Sigmoid colon (tissue), 7 donors: ENCODE data around the gene AHI1. TPM values are rescaled to one million over a fixed set of nuclear protein-coding genes. Genes with fewer than 3 reads are reported as not detected.

ENCODE experiments used
- DNase-seq: peaks from one replicate; pipeline ENCODE4 v3.0.0-alpha.2; 2019
- H3K27ac ChIP-seq, 4 donors: fragments of 200-600 bp; sonication (generic); one replicate each; pipeline ENCODE4 v1.5.1; 2016 to 2019; ENCODE audit warnings: mild to moderate bottlenecking in 1 of 4
- H3K27me3 ChIP-seq, 3 donors: fragments of 200-600 bp; sonication (generic); one replicate each; pipeline ENCODE4 v1.5.1; 2019; ENCODE audit warnings: mild to moderate bottlenecking in 1 of 3
- H3K36me3 ChIP-seq, 4 donors: fragments of 200-600 bp; sonication (generic); one replicate each; pipeline ENCODE4 v1.5.1; 2016 to 2019
- H3K4me1 ChIP-seq, 4 donors: fragments of 200-600 bp; sonication (generic); one replicate each; pipeline ENCODE4 v1.5.1; 2017 to 2019
- H3K4me3 ChIP-seq, 4 donors: fragments of 200-600 bp; sonication (generic); one replicate each; pipeline ENCODE4 v1.5.1; 2017 to 2019; ENCODE audit warnings: mild to moderate bottlenecking in 2 of 4, moderate library complexity in 1 of 4
- H3K9me3 ChIP-seq, 4 donors: fragments of 200-600 bp in 3 of 4; sonication (generic) in 3 of 4; one replicate each; pipeline versions ENCODE4 v1.5.1 to v1.6.1; 2013 to 2019
- EP300 ChIP-seq, 4 donors: sonication (generic); formaldehyde crosslinking; IDR thresholded peaks; one replicate each; pipeline ENCODE4 v1.6.1; 2017; ENCODE audit warnings: antibody characterized with exemption in 4 of 4
- POLR2A ChIP-seq, 2 donors: fragments of 450-650 bp; IDR thresholded peaks; one replicate each; pipeline ENCODE4 v1.6.1; 2016; ENCODE audit warnings: antibody characterized with exemption in 2 of 2, mild to moderate bottlenecking in 2 of 2, moderate library complexity in 2 of 2
- POLR2AphosphoS5 ChIP-seq, 4 donors: sonication (generic); formaldehyde crosslinking; IDR thresholded peaks; one replicate each; pipeline ENCODE4 v1.6.1; 2017; ENCODE audit warnings: antibody characterized with exemption in 4 of 4
- WGBS, 2 donors: extraction: QIAGEN DNeasy Blood & Tissue Kit; methylation state at CpG; one replicate each; pipeline ENCODE4 v1.1.7; 2013; 5-methylcytosine and 5-hydroxymethylcytosine counted together
- intact Hi-C: fragments of 100-400 bp; cut with DNase I; formaldehyde crosslinking; loops from one replicate; pipeline ENCODE4 v1.15.1; 2023
- polyA plus RNA-seq, 3 donors: library from polyadenylated mRNA; stranded (reverse); fragments of 200-250 nt; gene quantifications; one replicate each; pipeline ENCODE4 v1.2.3, GENCODE V29; 2013
- total RNA-seq, 4 donors: library from RNA; depleted of rRNA; stranded (reverse); fragments of >200 nt; gene quantifications; one replicate each; pipeline ENCODE4 v1.1.0, GENCODE V29; 2016
- TF ChIP-seq, protein P1 (sequence below), 4 experiments: fragments of 450-650 bp in 3 of 4; fragments of 200-600 bp in 1 of 4; IDR thresholded peaks; one replicate each; pipeline ENCODE4 v1.5.1; 2016 to 2019; ENCODE audit warnings: antibody characterized with exemption in 4 of 4, mild to moderate bottlenecking in 3 of 4, moderate library complexity in 2 of 4
- donor health status: healthy with polysubstance abuse.
- donor health status: Bipolar disorder and iron deficiency.
- donor health status: healthy.

AHI1 gene
- total and polyA plus RNA-seq, 7 donors: 4.2 to 47.1 (median 25.8) TPM

DNA sequence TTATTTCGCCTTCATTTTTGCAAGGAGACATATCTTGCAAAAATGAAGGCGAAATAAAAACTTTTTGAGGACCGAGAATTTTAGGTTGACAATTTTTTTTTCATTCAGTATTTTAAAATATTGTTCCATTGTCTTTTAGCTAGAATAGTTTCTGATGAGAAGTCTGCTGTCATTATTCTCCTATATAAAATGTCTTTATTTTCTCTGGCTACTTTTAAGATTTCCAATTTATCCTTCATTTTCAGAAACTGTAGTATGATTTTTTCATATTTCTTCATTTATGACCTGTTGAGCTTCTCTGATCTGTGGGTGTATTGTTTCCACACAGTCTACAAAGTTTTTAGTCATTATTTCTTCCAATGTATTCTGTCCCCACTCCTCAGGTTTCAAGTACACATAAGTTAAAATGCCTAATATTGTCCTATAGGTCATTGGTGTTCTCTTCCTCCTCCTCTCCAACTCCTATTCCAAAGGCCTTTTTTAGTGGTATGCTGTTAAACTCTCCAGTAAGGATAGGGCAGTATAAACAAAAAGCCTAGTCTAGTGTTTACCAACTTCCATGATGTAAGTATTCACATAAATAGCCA lies 15.7 kb downstream of the AHI1 start:
- H3K4me1 ChIP-seq: no peaks in the 10 kb centered on the region
- TF ChIP-seq EP300 (IDR thresholded peaks at IDR 0.05) (no peak), POLR2A (IDR thresholded peaks at IDR 0.05) (no peak), POLR2AphosphoS5 (IDR thresholded peaks at IDR 0.05) (no peak)
- TF ChIP-seq, protein P1, sequence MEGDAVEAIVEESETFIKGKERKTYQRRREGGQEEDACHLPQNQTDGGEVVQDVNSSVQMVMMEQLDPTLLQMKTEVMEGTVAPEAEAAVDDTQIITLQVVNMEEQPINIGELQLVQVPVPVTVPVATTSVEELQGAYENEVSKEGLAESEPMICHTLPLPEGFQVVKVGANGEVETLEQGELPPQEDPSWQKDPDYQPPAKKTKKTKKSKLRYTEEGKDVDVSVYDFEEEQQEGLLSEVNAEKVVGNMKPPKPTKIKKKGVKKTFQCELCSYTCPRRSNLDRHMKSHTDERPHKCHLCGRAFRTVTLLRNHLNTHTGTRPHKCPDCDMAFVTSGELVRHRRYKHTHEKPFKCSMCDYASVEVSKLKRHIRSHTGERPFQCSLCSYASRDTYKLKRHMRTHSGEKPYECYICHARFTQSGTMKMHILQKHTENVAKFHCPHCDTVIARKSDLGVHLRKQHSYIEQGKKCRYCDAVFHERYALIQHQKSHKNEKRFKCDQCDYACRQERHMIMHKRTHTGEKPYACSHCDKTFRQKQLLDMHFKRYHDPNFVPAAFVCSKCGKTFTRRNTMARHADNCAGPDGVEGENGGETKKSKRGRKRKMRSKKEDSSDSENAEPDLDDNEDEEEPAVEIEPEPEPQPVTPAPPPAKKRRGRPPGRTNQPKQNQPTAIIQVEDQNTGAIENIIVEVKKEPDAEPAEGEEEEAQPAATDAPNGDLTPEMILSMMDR (IDR thresholded peaks at IDR 0.05): no peak
- H3K27ac ChIP-seq: no peak overlapping the region
- H3K4me3 ChIP-seq: no peak overlapping the region
- no peaks in the 10 kb centered on the region for H3K27me3 ChIP-seq
- peaks cover 0 to 22% (median 9%) of the 10 kb centered on the region in 4 donors for H3K9me3 ChIP-seq
- DNase-seq: no peak
- intact Hi-C loops: no loop called here
- peaks cover 0 to 79% (median 26%) of the 10 kb centered on the region in 4 donors for H3K36me3 ChIP-seq
- 96 to 98% methylated on average over 3 of the region's 3 CpGs for WGBS, 2 donors

DNA sequence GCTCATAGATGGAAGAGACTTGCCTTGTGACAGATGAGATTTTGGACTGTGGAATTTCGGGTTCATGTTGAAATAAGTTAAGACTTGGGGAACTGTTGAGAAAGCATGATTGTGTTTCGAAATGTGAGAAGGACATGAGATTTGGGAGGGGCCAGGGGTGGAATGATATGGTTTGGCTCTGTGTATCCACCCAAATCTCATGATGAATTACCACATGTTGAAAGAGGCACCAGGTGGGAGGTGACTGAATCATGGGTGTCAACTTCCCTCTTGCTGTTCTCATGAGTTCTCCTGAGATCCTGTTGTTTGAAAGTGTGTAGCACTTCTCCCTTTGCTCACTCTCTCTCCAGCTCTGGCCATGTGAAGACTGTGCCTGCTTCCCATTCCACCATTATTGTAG lies 17.9 kb downstream of the AHI1 start:
- H3K4me3 ChIP-seq: no peak overlapping the region
- H3K27me3 ChIP-seq: no peaks in the 10 kb centered on the region
- H3K36me3 ChIP-seq: peaks cover 0 to 61% (median 21%) of the 10 kb centered on the region in 4 donors
- DNase-seq: no peak
- H3K4me1 ChIP-seq: no peaks in the 10 kb centered on the region
- peaks cover 0 to 22% (median 9%) of the 10 kb centered on the region in 4 donors for H3K9me3 ChIP-seq
- no peak for TF ChIP-seq POLR2A (IDR thresholded peaks at IDR 0.05)
- no peak for TF ChIP-seq EP300 (IDR thresholded peaks at IDR 0.05)
- TF ChIP-seq POLR2AphosphoS5 (IDR thresholded peaks at IDR 0.05): no peak
- TF ChIP-seq, protein P1 (IDR thresholded peaks at IDR 0.05): no peak
- no peak overlapping the region for H3K27ac ChIP-seq
- WGBS, 2 donors: 94 to 98% methylated on average over 2 of the region's 2 CpGs
- intact Hi-C loops: no loop called here

GRCh38 chr6:135478626-135479025 lies 18.9 kb downstream of the AHI1 start:
- no peak overlapping the region for H3K27ac ChIP-seq
- H3K27me3 ChIP-seq: no peaks in the 10 kb centered on the region
- peaks cover 0 to 17% (median 9%) of the 10 kb centered on the region in 4 donors for H3K9me3 ChIP-seq
- intact Hi-C loops: no loop called here
- peaks cover 0 to 51% (median 15%) of the 10 kb centered on the region in 4 donors for H3K36me3 ChIP-seq
- DNase-seq: no peak
- no peak for TF ChIP-seq POLR2AphosphoS5 (IDR thresholded peaks at IDR 0.05)
- no peak for TF ChIP-seq EP300 (IDR thresholded peaks at IDR 0.05)
- TF ChIP-seq POLR2A (IDR thresholded peaks at IDR 0.05): no peak
- TF ChIP-seq, protein P1 (IDR thresholded peaks at IDR 0.05): no peak
- no peak overlapping the region for H3K4me3 ChIP-seq
- H3K4me1 ChIP-seq: no peaks in the 10 kb centered on the region

DNA sequence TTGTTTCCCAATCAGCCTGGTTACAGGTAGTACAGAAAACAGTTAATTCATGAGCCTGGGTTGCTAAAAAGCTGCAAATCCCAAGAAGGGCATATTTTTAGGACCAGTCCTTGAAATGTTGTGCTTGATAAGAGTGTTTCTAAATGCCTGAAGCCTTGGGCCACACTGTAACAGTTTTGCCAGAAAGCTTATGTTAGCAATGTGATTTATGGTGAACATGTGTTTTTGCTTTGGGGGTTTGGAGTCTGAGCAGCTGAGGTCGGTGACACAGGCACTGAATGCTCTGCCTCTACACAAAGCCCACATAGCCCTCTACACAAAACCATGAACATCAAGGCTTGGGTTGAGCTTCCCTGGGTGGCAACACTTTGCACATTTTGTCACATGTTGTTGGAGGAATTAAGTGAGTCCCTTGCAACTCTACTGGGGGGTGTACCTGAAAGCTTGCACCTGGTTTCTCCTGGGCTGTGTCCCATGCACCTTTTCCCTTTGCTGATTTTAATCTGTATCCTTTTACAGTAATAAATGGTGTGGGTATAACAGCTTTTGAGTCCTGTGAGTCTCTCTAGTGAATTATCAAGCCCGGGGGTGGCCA lies 22.2 kb downstream of the AHI1 start:
- Histone ChIP-seq H3K4me1 (no peaks in the 10 kb centered on the region), H3K27ac (no peak overlapping the region), H3K36me3 (peaks cover 0 to 26% (median 10%) of the 10 kb centered on the region in 4 donors), H3K9me3 (peaks cover 0 to 10% (median 0%) of the 10 kb centered on the region in 4 donors), H3K27me3 (no peaks in the 10 kb centered on the region), H3K4me3 (no peak overlapping the region)
- no peak for TF ChIP-seq POLR2A (IDR thresholded peaks at IDR 0.05)
- no peak for TF ChIP-seq POLR2AphosphoS5 (IDR thresholded peaks at IDR 0.05)
- 64 to 73% methylated on average over 2 of the region's 2 CpGs for WGBS, 2 donors
- DNase-seq: no peak
- intact Hi-C loops: no loop called here

DNA sequence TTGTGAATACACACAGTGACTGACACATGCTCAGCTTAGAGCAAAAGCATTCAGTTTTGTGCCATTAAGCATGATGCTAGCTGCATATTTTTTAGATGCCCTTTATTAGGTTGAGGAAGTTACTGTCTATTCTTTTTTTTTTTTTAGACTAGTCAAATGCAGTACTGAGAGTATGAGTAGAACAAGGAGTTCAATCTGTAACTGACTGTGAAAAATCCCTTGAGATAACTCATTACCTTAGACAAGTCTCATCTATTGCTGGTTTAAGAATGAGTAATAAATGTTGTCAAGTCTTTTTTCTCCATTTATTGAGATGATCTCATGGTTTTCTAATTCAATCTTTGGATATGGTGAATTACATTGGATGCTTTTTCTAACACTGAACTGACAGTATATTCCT lies 23.2 kb downstream of the AHI1 start:
- DNase-seq: no peak
- Histone ChIP-seq H3K27me3 (no peaks in the 10 kb centered on the region), H3K9me3 (peaks cover 0 to 7% (median 0%) of the 10 kb centered on the region in 4 donors), H3K27ac (no peak overlapping the region), H3K36me3 (peaks cover 0 to 17% (median 3%) of the 10 kb centered on the region in 4 donors), H3K4me1 (no peaks in the 10 kb centered on the region), H3K4me3 (no peak overlapping the region)
- intact Hi-C loops: no loop called here
- TF ChIP-seq POLR2A (IDR thresholded peaks at IDR 0.05): no peak
- no peak for TF ChIP-seq EP300 (IDR thresholded peaks at IDR 0.05)
- TF ChIP-seq POLR2AphosphoS5 (IDR thresholded peaks at IDR 0.05): no peak
- TF ChIP-seq, protein P1 (IDR thresholded peaks at IDR 0.05): no peak
